ENCODE data around the gene NAALADL2.

Gene NAALADL2

DNA sequence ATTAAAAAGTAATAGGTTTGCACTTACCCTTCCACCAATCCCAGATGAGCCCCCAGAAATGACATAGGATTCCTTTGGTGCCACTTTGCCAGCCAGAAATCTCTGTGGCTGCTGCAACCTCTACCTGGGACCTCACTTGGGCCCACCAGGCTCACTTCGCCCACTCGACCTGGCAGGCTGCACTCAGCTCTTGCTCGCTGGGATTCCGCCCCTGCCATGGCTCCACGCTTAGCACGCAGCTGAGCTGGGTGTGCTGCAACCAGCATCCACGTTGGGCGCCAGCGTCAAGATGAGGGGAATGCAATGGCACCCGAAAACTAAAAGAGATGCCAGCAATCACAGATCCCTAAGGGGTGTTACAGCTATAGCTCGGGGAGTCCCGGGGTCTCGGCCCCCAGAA is 761.0 kb downstream of the NAALADL2 start:
- no peaks in the 10 kb centered on the region for H3K4me1 ChIP-seq (ENCODE audit: low read length)
- no peak overlapping the region for H3K9ac ChIP-seq (ENCODE audit: low read length)
- H3K27ac ChIP-seq (ENCODE audit: low read length), result no peak overlapping the region
- no peak overlapping the region for H3K4me3 ChIP-seq (ENCODE audit: low read length)
- H2AFZ ChIP-seq (ENCODE audit: low read depth, low read length), result no peak overlapping the region
- no peaks in the 10 kb centered on the region for H3K36me3 ChIP-seq (replicated peaks; ENCODE audit: low read depth, low read length)
- no peak for TF ChIP-seq EZH2phosphoT487 (IDR thresholded peaks at IDR 0.05; ENCODE audit: low read depth)
- TF ChIP-seq, protein P1, sequence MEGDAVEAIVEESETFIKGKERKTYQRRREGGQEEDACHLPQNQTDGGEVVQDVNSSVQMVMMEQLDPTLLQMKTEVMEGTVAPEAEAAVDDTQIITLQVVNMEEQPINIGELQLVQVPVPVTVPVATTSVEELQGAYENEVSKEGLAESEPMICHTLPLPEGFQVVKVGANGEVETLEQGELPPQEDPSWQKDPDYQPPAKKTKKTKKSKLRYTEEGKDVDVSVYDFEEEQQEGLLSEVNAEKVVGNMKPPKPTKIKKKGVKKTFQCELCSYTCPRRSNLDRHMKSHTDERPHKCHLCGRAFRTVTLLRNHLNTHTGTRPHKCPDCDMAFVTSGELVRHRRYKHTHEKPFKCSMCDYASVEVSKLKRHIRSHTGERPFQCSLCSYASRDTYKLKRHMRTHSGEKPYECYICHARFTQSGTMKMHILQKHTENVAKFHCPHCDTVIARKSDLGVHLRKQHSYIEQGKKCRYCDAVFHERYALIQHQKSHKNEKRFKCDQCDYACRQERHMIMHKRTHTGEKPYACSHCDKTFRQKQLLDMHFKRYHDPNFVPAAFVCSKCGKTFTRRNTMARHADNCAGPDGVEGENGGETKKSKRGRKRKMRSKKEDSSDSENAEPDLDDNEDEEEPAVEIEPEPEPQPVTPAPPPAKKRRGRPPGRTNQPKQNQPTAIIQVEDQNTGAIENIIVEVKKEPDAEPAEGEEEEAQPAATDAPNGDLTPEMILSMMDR (IDR thresholded peaks at IDR 0.05; ENCODE audit: low read depth, low read length), result no peak
- H4K20me1 ChIP-seq (ENCODE audit: insufficient read depth, low read length), result no peaks in the 10 kb centered on the region
- no peaks in the 10 kb centered on the region for H3K9me3 ChIP-seq (ENCODE audit: insufficient read depth, low read length)
- H3K27me3 ChIP-seq (ENCODE audit: low read depth, low read length), result no peaks in the 10 kb centered on the region
- no peak overlapping the region for H3K4me2 ChIP-seq (ENCODE audit: low read length)
- no peaks in the 10 kb centered on the region for H3K79me2 ChIP-seq (ENCODE audit: low read length)

DNA sequence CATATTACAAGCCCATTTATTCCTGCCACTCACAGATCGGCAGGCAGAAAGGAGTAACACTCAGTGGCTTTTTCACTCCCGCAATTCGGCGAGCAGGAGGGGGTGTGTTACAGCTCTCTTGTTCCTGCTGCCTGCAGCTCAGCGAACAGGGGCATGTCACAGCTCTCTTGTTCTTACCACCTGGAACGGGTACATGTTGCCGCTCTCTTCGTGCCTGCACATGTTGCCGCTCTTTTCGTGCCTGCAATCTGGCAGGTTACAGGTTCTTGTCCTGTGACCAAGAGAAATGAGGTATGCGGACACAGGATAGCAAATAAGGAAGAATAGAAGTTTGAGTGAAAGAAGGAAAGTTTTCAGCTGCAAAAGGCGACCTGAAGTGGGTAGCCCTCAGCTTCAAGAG is 761.4 kb downstream of the NAALADL2 start:
- Histone ChIP-seq H3K79me2 (ENCODE audit: low read length) (no peaks in the 10 kb centered on the region), H3K4me2 (ENCODE audit: low read length) (no peak overlapping the region), H3K36me3 (replicated peaks; ENCODE audit: low read depth, low read length) (no peaks in the 10 kb centered on the region), H3K27me3 (ENCODE audit: low read depth, low read length) (no peaks in the 10 kb centered on the region), H3K4me3 (ENCODE audit: low read length) (no peak overlapping the region), H3K4me1 (ENCODE audit: low read length) (no peaks in the 10 kb centered on the region), H4K20me1 (ENCODE audit: insufficient read depth, low read length) (no peaks in the 10 kb centered on the region), H3K9ac (ENCODE audit: low read length) (no peak overlapping the region), H3K9me3 (ENCODE audit: insufficient read depth, low read length) (no peaks in the 10 kb centered on the region), H2AFZ (ENCODE audit: low read depth, low read length) (no peak overlapping the region), H3K27ac (ENCODE audit: low read length) (no peak overlapping the region)
- TF ChIP-seq, protein P1 (IDR thresholded peaks at IDR 0.05; ENCODE audit: low read depth, low read length), result no peak
- TF ChIP-seq EZH2phosphoT487 (IDR thresholded peaks at IDR 0.05; ENCODE audit: low read depth), result no peak

DNA sequence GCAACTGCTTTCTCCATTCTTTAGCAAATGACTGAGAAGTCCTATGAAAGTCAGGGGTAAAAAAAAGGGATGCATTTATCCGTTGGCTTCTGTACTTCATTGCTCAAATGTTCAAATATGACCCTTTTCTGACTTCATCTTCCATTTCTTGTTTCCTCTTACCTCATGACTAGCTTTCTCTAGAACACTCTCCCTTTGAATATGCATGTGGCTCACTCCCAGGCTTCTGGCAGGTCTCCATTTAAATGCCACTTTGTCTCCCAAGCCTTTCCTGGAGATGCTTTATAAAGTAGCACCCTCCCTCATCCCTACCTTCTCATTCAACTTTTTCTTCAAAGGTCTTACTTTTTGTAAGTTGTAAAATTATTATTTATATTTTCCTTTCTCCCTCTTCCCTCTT is 781.8 kb downstream of the NAALADL2 start:
- no peak overlapping the region for H3K4me2 ChIP-seq (ENCODE audit: low read length)
- no peak overlapping the region for H3K9ac ChIP-seq (ENCODE audit: low read length)
- H3K9me3 ChIP-seq (ENCODE audit: insufficient read depth, low read length), result no peaks in the 10 kb centered on the region
- H3K36me3 ChIP-seq (replicated peaks; ENCODE audit: low read depth, low read length), result no peaks in the 10 kb centered on the region
- H3K27ac ChIP-seq (ENCODE audit: low read length), result no peak overlapping the region
- TF ChIP-seq EZH2phosphoT487 (IDR thresholded peaks at IDR 0.05; ENCODE audit: low read depth), result no peak
- TF ChIP-seq, protein P1 (IDR thresholded peaks at IDR 0.05; ENCODE audit: low read depth, low read length), result no peak
- H3K27me3 ChIP-seq (ENCODE audit: low read depth, low read length), result no peaks in the 10 kb centered on the region
- H3K79me2 ChIP-seq (ENCODE audit: low read length), result no peaks in the 10 kb centered on the region
- H4K20me1 ChIP-seq (ENCODE audit: insufficient read depth, low read length), result no peaks in the 10 kb centered on the region
- H2AFZ ChIP-seq (ENCODE audit: low read depth, low read length), result no peak overlapping the region
- no peaks in the 10 kb centered on the region for H3K4me1 ChIP-seq (ENCODE audit: low read length)
- no peak overlapping the region for H3K4me3 ChIP-seq (ENCODE audit: low read length)

DNA sequence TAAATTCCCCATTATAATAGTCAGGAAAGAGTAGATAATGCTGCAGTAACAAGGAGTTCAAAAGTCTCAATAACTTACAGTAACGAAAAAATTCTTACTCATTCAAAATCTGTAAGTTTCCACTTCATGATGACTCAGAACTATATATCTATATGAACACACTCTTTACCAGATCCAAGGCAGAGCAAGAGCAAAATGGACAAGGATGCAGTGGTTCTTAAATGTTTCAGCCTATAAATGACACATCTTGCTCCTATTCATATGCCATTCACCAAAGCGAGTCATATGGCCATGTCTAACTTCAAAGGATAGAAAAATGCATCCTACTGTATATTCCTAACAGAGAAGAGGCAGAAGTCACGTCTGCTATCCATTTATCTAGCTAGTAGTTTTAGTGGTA is 787.7 kb downstream of the NAALADL2 start:
- no peaks in the 10 kb centered on the region for H3K36me3 ChIP-seq (replicated peaks; ENCODE audit: low read depth, low read length)
- no peak overlapping the region; the same call in 1 of the 2 replicates for H3K4me2 ChIP-seq (ENCODE audit: low read length)
- no peak overlapping the region for H3K27ac ChIP-seq (ENCODE audit: low read length)
- 0 out of 2 replicates have a peak, but pooled peaks cover 3% of the 10 kb centered on the region for H3K9me3 ChIP-seq (ENCODE audit: insufficient read depth, low read length)
- H3K79me2 ChIP-seq (ENCODE audit: low read length), result no peaks in the 10 kb centered on the region
- H3K4me3 ChIP-seq (ENCODE audit: low read length), result no peak overlapping the region
- no peaks in the 10 kb centered on the region for H4K20me1 ChIP-seq (ENCODE audit: insufficient read depth, low read length)
- H2AFZ ChIP-seq (ENCODE audit: low read depth, low read length), result no peak overlapping the region
- H3K9ac ChIP-seq (ENCODE audit: low read length), result no peak overlapping the region
- TF ChIP-seq EZH2phosphoT487 (IDR thresholded peaks at IDR 0.05; ENCODE audit: low read depth), result no peak
- TF ChIP-seq, protein P1 (IDR thresholded peaks at IDR 0.05; ENCODE audit: low read depth, low read length), result no peak
- H3K4me1 ChIP-seq (ENCODE audit: low read length), result peaks cover 15% of the 10 kb centered on the region
- H3K27me3 ChIP-seq (ENCODE audit: low read depth, low read length), result no peaks in the 10 kb centered on the region

Measured in OCI-LY3 (cell line).